Activated CD8-positive, alpha-beta T cell treated with anti-CD3 and anti-CD28 coated beads for 36 hours (primary cell): ENCODE data around the gene ATP7A. TPM values are rescaled to one million over a fixed set of nuclear protein-coding genes. Genes with fewer than 3 reads are reported as not detected.
"Not testable (repeated sequence)": the region's sequence is repeated elsewhere in the genome, so short reads cannot be mapped to it uniquely, and the experiment has no call there.

ENCODE experiments used
- ATAC-seq: fragments of 200-7000 bp; cut with Tn5 transposase; one replicate; pipeline ENCODE4 v1.10.0; 2021; ENCODE audit warnings: mild to moderate bottlenecking, moderate library complexity
- CTCF ChIA-PET: fragments of 350-600 bp; sonication (Branson Sonifier 250); formaldehyde crosslinking; loops from one replicate; lab custom pipeline; 2021; ENCODE audit warnings: antibody characterized with exemption; lab: Charles Lee
- POLR2A ChIA-PET: fragments of 350-600 bp; sonication (Branson Sonifier 250); formaldehyde crosslinking; loops from one replicate; lab custom pipeline; 2021; ENCODE audit warnings: antibody characterized with exemption; lab: Charles Lee
- DNase-seq: peaks from one replicate; pipeline ENCODE4 v3.0.0-alpha.2; 2020
- H3K27ac Mint-ChIP-seq: one replicate; pipeline ENCODE4 v1.8.0; 2021; ENCODE audit warnings: mild to moderate bottlenecking, mixed read lengths
- H3K27me3 Mint-ChIP-seq: one replicate; pipeline ENCODE4 v1.8.0; 2021; ENCODE audit warnings: mixed read lengths
- H3K36me3 Mint-ChIP-seq: one replicate; pipeline ENCODE4 v1.8.0; 2021; ENCODE audit warnings: low read depth, mixed read lengths
- H3K4me1 Mint-ChIP-seq: one replicate; pipeline ENCODE4 v1.8.0; 2021; ENCODE audit warnings: low read depth, mixed read lengths
- H3K4me3 Mint-ChIP-seq: one replicate; pipeline ENCODE4 v1.8.0; 2021; ENCODE audit warnings: mild to moderate bottlenecking, moderate library complexity, mixed read lengths
- H3K9me3 Mint-ChIP-seq: one replicate; pipeline ENCODE4 v1.8.0; 2021; ENCODE audit warnings: mixed read lengths
- intact Hi-C: fragments of 100-400 bp; cut with micrococcal nuclease; formaldehyde crosslinking; loops from one replicate; pipeline ENCODE4 v1.10.0; 2022
- total RNA-seq, 2 experiments: library from RNA; stranded (reverse); gene quantifications; one replicate each; pipeline ENCODE4 v1.2.3, GENCODE V29; 2021
- TF ChIP-seq, protein P1 (sequence below): fragments of 200-600 bp; IDR thresholded peaks from one replicate; pipeline ENCODE4 v1.8.0; 2022; ENCODE audit warnings: antibody characterized with exemption, mild to moderate bottlenecking

The ATP7A gene
- total RNA-seq, 2 experiments from 2014 or later, result 7.4 to 8.7 TPM

DNA sequence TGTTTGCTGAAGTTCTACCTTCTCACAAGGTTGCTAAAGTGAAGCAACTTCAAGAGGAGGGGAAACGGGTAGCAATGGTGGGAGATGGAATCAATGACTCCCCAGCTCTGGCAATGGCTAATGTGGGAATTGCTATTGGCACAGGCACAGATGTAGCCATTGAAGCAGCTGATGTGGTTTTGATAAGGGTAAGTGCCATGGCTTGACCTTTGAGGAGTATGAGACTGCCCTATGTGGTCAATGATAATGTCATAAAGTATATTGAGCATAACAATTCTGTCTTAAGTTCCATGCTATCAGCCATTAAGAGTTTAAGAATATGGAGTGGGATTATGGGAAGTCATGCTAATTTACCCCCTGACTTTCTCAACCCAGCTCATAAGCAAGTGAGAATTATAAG lies 132.1 kb downstream of the ATP7A start:
- intact Hi-C loops, result no loop called here
- ATAC-seq (no peak), DNase-seq (no peak)
- TF ChIP-seq, protein P1, sequence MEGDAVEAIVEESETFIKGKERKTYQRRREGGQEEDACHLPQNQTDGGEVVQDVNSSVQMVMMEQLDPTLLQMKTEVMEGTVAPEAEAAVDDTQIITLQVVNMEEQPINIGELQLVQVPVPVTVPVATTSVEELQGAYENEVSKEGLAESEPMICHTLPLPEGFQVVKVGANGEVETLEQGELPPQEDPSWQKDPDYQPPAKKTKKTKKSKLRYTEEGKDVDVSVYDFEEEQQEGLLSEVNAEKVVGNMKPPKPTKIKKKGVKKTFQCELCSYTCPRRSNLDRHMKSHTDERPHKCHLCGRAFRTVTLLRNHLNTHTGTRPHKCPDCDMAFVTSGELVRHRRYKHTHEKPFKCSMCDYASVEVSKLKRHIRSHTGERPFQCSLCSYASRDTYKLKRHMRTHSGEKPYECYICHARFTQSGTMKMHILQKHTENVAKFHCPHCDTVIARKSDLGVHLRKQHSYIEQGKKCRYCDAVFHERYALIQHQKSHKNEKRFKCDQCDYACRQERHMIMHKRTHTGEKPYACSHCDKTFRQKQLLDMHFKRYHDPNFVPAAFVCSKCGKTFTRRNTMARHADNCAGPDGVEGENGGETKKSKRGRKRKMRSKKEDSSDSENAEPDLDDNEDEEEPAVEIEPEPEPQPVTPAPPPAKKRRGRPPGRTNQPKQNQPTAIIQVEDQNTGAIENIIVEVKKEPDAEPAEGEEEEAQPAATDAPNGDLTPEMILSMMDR, result no peak
- H3K27me3 Mint-ChIP-seq, result no peaks in the 10 kb centered on the region
- H3K9me3 Mint-ChIP-seq, result no peaks in the 10 kb centered on the region
- H3K27ac Mint-ChIP-seq, result no peak overlapping the region
- H3K36me3 Mint-ChIP-seq, result peaks cover 9% of the 10 kb centered on the region
- H3K4me3 Mint-ChIP-seq, result no peak overlapping the region
- ChIA-PET POLR2A (interaction anchor here (0.8 kb wide), 1 partner anchor 326 kb away, joined by 3 read pairs; no protein-coding TSS in a partner anchor), CTCF (no interaction called here)
- peaks cover 2% of the 10 kb centered on the region for H3K4me1 Mint-ChIP-seq

DNA sequence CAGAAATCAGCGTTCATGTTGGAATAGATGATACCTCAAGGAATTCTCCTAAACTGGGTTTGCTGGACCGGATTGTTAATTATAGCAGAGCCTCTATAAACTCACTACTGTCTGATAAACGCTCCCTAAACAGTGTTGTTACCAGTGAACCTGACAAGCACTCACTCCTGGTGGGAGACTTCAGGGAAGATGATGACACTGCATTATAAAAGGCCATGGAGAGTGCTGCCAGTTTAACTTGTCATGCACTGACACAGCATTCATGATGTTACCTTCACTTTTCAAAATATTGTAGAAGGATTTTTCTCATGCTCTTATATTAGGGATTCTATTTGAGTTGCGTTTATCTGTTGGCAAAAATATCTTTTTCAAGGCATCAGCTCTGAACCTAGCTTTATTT lies 135.9 kb downstream of the ATP7A start:
- Mint-ChIP-seq H3K4me3 (no peak overlapping the region), H3K27me3 (no peaks in the 10 kb centered on the region), H3K27ac (no peak overlapping the region), H3K9me3 (no peaks in the 10 kb centered on the region), H3K4me1 (no peaks in the 10 kb centered on the region), H3K36me3 (peaks cover 7% of the 10 kb centered on the region)
- POLR2A ChIA-PET, result no interaction called here
- intact Hi-C loops, result no loop called here
- TF ChIP-seq, protein P1, result no peak
- CTCF ChIA-PET, result no interaction called here
- no peak for ATAC-seq
- no peak for DNase-seq

DNA sequence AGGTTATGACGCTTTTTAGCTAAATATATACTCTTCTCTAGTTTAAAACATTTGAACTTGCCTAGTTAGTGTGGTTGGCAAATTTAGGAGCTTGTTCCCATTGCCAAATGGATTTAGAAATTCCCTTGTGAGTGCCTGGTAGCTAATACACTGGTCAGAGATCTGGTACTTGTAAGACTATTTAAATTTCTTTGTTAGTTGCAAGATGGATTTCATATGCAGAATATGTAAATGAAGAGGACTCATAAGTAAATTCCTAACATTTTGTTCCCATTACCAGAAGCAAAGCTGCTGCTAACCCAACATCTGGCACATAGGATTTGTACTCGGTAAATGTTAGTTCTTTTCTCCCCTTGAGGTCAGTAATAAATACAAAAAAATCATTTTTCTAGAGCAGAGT lies 137.6 kb downstream of the ATP7A start:
- Mint-ChIP-seq H3K36me3 (peaks cover 11% of the 10 kb centered on the region), H3K27ac (no peak overlapping the region), H3K4me3 (no peak overlapping the region), H3K9me3 (peaks cover 9% of the 10 kb centered on the region), H3K27me3 (no peaks in the 10 kb centered on the region), H3K4me1 (no peaks in the 10 kb centered on the region)
- POLR2A ChIA-PET, result no interaction called here
- intact Hi-C loops, result no loop called here
- CTCF ChIA-PET, result interaction anchor here (1.3 kb wide), 1 partner anchor 23 kb away, joined by 9 read pairs; no protein-coding TSS in a partner anchor
- DNase-seq (no peak), ATAC-seq (no peak)
- TF ChIP-seq, protein P1, result no peak

DNA sequence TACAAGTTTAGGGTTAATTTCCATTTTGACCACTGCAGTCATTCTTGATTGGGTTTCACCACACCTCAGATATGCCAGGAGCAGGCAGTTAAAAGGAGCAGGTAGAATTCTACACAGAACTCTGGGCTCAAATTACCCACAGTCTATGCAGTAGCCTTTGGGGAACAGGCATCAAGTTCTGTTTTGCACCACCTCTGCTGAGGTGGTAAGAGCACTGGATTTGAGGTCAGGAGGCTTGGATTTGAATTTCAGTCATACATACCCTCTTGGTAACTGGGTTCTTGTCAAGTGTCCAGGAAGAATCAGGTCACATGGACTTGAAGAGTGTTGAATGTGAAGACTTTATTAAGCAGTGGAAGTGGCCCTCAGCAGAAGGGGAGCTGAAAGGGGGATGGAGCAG lies 153.2 kb downstream of the ATP7A start:
- ATAC-seq, result no peak
- intact Hi-C loops, result no loop called here
- Mint-ChIP-seq H3K4me1 (peaks cover 12% of the 10 kb centered on the region), H3K4me3 (no peak overlapping the region), H3K27ac (no peak overlapping the region), H3K36me3 (no peaks in the 10 kb centered on the region), H3K9me3 (no peaks in the 10 kb centered on the region), H3K27me3 (no peaks in the 10 kb centered on the region)
- ChIA-PET POLR2A (interaction anchor here (0.6 kb wide), 1 partner anchor 497 kb away, joined by 3 read pairs; no protein-coding TSS in a partner anchor), CTCF (no interaction called here)
- TF ChIP-seq, protein P1, result no peak
- no peak for DNase-seq

DNA sequence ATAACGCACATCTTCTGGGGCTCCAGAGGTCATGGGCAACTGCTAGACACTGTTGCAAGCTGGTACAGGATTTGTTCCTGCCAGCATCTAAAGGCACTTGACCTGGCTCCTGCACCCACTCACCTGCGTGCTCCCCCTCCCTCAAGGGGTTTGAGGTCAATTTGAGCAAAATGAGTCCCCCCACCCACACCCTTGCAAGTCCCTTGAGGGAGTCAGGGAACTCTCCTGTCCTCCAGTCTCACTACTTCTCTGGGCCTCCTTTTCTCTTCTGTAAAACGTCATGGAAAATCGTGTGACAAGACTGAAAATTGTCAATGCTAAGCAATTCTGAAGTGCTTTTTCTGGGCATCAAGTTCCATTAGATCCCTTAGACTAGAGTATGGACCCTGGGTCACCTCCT lies 153.7 kb downstream of the ATP7A start:
- H3K9me3 Mint-ChIP-seq, result peaks cover 2% of the 10 kb centered on the region
- no peak overlapping the region for H3K27ac Mint-ChIP-seq
- DNase-seq (no peak), ATAC-seq (no peak)
- TF ChIP-seq, protein P1, result no peak
- no peaks in the 10 kb centered on the region for H3K27me3 Mint-ChIP-seq
- ChIA-PET POLR2A (no interaction called here), CTCF (interaction anchor here (0.7 to 1.7 kb wide), 3 partner anchors 39 to 165 kb away, joined by 3 to 5 read pairs (median 3); partner anchors contain the start of gene COX7B)
- peaks cover 12% of the 10 kb centered on the region for H3K4me1 Mint-ChIP-seq
- H3K36me3 Mint-ChIP-seq, result no peaks in the 10 kb centered on the region
- intact Hi-C loops, result no loop called here
- H3K4me3 Mint-ChIP-seq, result no peak overlapping the region

DNA sequence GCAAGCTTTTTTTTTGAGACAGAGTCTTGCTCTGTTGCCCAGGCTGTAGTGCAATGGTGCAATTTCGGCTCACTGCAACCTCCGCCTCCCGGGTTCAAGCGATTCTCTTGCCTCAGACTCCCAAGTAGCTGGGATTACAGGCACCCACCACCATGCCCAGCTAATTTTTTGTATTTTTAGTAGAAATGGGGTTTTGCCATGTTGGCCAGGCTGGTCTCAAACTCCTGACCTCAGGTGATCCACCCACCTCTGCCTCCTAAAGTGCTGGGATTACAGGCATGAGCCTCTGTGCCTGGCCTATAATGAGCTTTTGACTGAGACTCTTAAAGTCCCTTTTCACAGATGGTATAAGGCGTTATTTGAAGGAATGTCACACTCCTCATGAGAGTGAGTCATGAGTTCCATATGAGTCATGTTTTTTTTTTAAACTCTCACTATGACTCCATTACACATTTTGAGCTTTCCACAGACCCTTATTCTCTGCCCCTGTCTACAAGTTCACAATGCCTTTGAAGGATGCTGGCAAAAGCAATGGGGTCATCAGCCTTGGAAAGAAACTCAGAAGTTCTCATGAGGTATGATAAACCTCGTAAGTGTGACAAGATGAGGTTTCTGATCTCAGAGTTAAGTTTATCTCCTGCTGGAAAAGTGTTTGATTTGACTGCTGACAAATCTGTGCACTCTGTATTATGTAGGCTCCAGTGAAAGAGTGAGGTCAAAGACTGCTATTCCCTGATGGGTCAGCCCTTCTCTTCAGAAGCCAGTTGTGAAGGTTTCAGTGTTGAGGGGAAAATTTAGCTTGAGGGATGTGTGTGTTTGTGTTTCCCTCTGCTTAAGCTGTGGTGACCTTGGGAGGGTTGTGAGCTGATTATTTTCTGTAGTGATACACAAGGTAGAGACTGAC lies 154.5 kb downstream of the ATP7A start:
- H3K27me3 Mint-ChIP-seq, H3K36me3 Mint-ChIP-seq, H3K4me3 Mint-ChIP-seq, intact Hi-C loops, H3K9me3 Mint-ChIP-seq: not testable (repeated sequence)
- CTCF ChIA-PET, result interaction anchor here (0.7 to 1.7 kb wide), 4 partner anchors 27 to 166 kb away, joined by 3 to 5 read pairs (median 4); partner anchors contain the start of gene COX7B
- ATAC-seq (peak; percentile 93), DNase-seq (peak; percentile 32)
- H3K4me1 Mint-ChIP-seq, result peaks cover 12% of the 10 kb centered on the region
- H3K27ac Mint-ChIP-seq, result peak overlapping the region; percentile 68
- POLR2A ChIA-PET, result interaction anchor here (0.7 to 1.3 kb wide), 2 partner anchors 9 to 10 kb away, joined by 3 to 4 read pairs; no protein-coding TSS in a partner anchor
